HG03045 (cell line): ENCODE measurements around the gene MAGOH.
A peak's percentile ranks its signal among the peaks of the same experiment; 100 is the strongest.
"Not testable (repeated sequence)": the region's sequence is repeated elsewhere in the genome, so short reads cannot be mapped to it uniquely, and the experiment has no call there.

Experiments used
- ATAC-seq: cut with Tn5 transposase; IDR thresholded peaks from one replicate; pipeline ENCODE4 v1.9.1; 2021; ENCODE audit warnings: mild to moderate bottlenecking, moderate library complexity; ENCODE audit not compliant: unreplicated experiment

MAGOH gene

DNA sequence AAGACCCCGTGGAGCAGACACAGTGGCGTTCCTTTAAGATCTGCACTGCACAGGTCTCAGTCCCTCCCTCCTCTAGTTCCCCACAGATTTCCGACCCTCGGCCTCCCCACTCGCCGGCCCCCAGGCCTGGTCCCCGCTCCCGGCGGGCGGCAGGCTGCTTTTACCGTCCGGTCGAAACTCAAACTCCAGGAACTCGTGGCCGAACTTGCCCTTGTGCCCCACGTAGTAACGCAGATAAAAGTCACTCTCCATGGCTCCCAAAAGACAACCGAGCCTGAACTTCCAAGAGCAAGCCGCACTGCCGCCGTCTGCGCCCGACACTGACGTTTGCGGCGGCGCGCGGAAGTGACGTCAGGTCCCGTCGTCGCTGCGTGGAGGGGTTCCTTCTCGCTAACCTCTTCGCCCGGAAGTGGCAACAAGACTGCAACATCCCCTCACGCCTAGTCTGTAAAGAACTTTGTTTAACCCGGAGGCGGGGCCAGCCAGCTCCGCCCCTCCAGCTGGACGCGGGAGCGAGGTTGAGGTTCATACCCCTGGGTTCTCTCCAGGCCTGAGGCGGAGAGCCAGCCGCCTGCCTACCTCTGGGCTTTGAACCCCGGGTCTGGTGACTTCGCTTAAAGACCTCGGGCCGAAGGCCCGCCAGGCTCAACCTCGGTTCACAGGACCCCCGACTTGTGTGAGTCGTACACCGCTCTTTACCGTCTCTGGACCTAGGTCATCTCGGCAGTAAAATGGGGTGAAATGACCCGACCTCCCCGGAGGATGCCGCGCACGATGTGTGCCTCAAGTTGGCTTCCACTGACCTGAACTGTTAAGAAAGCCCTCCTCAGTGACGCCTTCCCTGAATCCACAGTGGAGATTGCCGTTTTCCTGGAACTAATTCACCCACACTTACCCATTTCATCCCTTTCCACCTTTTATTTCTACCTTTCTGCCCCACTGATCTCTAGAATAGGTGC, at the start of gene MAGOH:
MAGOH (minus strand) TSS at position 322 of the 959 bp plus-strand sequence; CDS start at position 252, 70 bp downstream.
- ATAC-seq, result peak; percentile 97

DNA sequence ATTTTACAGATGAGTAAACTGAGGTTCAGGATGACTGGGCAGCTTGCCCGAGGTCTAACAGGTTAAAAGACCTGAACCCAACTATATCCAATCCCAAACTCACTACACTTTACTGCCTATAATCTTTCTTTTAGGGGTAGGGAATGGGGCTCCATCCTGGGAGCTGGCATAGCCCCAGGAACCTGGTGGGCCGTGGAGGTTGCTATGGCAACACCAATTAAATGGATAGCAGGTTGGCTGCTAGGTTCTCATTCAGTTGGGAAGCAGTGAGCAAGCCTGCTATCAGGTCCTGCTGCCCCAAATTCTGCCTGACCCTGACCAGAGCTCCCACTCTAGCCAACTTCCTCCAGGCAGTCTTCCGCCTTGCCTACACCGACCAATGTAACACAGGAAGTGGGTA, 48.6 kb upstream of the MAGOH start:
- no peak for ATAC-seq

DNA sequence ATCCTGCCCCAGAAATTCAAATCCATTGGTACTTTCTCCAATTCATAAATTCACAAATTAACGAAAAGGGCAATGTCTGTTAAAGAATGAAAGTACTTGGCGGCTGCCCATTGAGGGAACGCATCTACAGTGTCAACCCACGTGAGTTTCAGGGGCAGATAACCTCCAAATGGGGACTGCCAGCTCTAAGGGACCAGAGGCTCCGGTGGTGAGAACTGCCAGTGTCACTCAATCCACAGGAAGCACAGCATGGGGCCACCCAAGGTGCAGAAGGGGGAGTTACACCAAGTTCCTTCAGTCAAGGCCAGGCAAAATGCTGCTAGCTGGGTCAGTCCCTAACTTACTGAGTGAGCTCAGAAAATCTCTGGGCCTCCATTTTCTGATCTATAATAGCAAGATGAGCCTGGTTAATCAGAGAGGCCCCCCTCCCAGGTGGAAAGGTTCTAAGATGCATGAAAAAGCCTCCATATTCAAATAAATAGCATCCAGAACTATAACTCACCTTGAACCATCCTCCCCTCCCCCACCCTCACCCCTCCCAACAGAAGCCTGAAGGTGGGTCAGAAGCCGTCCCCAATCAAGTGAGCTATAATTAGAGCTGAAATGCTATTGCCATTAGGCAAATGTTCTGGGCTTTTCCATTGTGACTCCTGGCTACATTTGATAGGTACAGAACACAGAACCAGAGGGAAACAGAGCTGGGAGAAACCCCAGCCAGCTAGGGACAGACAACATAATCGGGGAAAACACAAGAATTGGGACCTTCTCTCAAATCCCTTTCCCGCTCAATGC, 47.8 kb upstream of the MAGOH start:
- no peak for ATAC-seq

DNA sequence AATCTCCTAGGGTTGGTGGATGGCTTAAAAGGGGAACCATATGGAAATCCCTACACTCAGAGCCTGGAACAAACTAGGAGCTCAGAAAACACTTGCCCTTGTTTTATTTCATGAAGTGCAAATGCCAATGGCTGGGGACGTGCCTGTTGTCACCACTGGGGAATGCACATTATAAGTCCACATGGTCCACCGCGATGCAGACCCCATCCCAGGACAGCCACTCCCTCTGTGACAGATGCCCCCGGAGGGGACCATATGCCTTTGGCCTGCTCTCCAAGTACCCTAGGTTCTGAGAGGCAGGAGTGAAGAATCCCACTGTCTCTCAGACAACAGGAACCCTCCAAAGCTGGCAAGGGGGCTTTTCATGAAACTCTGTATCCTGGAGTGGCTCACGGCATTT, 47.2 kb upstream of the MAGOH start:
- no peak for ATAC-seq

DNA sequence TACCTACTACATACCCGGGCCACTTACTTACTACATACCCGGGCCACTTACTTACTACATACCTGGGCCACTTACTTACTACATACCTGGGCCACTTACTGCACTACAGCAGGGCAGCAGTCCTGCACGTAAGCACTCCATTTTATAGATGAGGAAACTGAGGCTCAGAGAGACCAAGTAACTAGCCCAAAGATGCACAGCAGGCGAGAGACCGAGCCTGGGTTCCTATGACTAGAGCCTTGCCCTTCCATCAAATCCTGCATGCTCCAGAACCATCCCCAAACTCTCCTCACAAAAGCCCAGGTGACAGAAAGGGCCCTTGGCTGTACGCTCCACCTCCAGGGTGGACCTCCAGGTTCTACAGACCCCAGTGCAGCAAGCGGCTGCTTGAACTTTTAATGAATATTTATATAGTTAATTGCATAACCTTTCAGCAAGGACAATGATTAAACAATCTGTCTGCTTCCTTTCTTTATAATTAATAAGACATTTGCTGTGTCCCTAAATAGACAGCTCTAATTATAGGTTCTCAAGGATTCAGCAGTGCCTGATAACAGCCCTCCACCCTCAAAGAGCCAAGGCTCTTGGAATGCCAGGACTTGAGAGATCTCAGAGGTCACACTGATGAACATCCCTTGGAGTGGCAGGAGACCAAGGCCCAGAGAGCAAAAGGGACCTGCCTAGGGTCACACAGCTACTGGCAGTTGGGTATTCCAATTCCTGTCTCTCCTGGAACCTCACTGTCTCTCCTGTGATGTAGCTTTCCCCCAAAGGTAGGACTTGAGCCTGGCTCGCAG, 46.1 kb upstream of the MAGOH start:
- no peak for ATAC-seq

DNA sequence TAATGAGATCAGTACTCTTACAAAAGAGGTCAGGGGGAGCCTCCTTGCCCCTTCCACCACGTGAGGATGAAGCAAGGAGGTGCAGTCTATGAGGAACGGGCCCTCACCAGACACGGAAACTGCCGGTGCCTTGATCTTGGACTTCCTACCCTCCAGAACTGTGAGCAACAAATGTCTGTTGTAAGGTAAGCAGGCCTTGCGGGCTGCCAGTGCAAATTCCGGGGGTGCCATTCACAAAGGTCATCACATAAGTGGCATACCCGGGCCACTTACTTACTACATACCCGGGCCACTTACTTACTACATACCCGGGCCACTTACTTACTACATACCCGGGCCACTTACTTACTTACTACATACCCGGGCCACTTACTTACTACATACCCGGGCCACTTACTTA, 44.8 kb upstream of the MAGOH start:
- not testable (repeated sequence) for ATAC-seq

DNA sequence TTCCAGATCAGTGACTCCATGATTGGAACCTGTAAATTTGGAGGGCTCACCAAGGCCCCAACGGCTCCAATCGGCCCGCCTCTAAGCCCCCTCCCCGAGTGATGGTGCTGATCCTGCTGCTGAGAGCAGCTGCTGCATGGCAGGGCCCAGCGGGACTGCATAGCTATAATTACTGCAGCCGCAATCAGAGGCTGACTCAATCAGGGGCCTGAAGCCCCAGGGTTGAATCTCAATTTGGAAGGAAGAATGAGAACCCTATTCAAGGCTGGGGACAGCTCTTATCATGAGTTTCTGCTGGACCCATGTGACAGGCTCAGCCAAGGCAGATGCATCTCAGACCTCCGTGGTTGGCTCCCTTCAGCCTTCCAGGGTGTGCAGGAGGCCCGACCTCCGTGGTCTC, 42.8 kb upstream of the MAGOH start:
- ATAC-seq, result no peak

DNA sequence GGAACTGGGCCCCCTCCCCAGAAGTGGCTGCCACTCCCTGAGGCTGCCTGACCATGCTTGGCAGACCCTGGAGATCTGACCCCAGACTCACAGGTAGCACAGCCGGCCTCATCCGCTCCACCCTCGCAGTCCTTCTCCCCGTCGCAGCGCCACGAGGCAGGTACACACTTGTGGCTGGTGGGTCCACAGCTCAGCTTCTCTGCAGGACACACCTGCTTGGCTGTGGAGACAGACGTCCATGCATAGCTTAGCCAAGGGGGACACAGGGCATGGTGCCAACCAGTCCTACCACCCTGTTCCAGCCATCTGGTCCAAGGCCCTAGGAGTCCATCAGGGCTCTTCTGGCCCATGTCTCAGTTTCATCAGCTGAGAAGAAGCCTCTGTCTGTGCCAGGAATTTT, 42.2 kb upstream of the MAGOH start:
- no peak for ATAC-seq

DNA sequence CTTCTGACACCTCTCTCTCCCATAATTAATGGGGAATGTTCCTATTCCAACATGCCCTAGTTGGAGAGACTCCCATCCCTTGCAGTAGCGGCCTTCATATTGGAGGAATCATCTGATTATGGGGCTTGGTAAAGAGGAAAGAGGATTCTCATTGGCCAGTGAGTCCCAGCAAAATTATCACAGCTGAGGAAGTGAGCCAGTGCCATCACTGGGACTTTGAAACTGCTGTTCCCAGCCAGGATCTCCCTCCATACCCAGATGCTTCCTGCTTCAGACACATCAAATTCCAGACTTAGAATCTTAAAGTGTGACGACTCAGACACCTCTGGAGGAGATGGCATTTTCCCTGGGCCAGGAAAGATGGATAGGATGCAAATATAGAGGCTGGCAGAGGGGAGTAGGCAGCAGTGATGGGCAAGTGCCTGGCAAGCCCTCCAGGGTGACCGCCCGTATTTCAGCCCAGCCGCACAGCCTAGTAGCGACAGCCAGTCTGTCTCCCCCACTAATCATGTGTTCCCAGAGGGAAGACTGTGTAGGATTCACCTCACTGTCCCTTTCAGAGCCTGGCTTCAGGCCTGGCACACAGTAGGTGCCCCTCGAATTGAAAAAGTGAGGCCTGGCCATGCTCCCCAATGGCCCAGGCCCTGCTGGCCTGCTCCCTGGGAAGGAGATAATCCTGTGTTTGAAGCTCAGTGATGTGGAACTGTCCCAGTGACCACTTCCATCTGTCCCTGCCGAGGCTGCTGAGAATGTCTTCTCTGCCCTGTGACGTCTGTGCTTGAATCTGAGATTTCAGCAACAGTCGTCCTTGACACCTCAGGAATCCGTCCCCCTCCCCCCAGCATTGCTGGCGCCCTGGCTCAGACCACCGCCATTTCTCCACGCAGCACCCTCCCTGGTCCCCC, 41.2 kb upstream of the MAGOH start:
- no peak for ATAC-seq

DNA sequence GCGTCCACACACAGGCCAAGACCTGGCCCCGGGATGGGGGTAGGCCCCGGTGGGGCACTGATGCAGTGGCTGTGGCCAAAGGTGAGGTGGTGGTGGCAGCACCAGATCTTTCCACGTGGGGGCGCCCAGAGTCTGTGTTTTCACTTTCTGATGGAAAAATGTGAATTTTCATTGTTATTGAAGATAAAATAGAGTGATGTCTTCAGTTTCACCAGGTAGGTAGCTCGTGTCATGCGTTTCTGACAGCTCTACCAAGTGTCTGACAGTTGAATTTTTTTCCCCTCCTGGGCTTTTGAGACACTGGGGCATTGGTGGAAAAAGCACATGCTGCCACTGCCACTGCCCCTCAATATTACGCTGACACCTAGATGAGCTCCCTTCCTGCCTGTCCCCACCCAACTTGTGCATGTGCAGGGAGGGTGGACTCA, 40.0 kb upstream of the MAGOH start:
- ATAC-seq, result no peak

DNA sequence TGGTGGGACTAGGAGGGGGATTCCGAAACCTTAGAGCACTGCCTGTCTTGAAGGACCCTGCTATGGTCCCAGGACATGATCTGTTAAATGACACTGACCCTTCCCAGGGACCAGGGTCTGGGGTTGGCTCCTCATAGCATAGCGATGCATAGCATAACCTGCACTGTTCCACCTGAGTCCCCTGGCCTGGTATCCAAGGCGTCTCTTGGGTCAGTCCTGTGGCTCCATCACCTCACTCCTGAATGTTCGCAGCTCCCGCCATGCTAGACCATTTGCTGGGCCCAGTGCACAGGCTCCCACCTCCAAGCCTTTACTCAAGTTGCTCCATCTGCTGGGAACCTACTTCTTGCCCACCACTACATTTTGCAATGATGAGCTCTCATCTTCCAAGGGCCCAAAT, 39.0 kb upstream of the MAGOH start:
- no peak for ATAC-seq

DNA sequence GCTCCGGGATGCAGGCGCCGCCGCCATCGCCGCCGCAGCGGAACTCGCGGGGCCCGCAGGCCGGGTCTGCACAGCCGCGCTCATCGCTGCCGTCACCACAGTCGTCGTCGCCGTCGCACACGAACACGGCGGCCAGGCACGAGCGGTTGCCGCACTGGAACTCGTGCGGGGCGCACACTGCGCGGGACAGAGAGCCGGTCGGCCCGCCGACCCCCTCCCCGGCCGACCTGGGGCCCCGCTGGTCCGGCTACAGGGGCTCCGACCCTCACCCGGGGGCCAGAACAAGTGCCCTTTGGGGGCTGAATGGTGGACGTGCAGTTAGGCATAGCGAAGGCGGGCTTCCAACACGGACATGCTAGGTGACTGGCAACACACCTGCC, 38.6 kb upstream of the MAGOH start:
- ATAC-seq, result no peak

DNA sequence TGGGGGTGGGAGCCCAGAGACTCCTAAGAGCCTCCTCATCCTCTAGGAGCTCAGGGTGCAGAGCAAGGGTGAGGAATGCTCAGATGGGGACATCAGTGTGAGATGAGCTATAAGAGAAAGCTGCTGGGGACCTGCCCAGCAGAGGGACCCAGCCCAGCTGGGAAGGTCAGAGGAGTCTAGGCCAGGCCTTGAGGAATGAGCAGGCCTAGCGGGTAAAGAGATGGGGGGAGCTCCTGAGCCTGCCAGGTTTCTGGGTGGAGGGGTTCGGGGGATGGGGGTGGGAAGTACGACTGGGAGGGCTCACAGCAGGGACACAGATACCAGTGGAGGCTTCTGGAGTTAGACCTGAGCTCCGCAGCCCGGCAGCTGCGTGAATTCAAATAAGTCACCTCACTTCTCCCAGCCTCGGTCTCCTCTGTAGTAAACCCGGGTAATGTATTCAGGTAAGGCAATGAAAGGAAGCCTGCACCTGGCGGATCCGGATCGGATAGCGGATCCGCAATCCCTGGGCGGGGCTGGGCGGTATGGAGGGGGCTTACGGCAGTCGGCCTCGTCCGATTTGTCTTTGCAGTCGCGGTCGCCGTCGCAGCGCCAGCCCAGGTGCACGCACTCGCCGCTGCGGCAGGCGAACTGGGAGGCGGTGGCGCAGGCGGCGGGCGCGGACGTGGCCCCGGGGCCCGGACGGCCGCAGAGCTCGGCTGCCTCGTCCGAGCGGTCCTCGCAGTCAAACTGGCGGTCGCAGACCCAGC, 38.0 kb upstream of the MAGOH start:
- no peak for ATAC-seq

DNA sequence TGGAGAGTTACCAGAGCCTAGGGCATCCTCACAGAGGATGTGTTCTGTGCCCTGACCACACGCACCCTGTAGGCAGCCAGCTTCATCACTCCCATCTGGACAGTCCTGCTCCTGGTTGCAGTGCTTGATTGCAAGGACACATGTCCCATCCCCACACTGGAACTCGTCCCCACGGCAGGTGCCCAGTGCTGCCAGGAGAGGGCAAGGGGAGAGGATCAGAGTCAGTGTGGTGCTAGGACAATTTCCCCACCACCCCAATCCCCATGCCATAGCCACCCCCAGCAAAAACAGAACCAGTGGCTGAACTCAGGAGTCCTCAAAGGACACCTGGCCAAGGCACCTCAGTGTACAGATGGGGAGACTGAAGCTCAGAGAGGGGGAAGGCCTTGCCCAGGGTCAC, 37.2 kb upstream of the MAGOH start:
- ATAC-seq, result no peak

DNA sequence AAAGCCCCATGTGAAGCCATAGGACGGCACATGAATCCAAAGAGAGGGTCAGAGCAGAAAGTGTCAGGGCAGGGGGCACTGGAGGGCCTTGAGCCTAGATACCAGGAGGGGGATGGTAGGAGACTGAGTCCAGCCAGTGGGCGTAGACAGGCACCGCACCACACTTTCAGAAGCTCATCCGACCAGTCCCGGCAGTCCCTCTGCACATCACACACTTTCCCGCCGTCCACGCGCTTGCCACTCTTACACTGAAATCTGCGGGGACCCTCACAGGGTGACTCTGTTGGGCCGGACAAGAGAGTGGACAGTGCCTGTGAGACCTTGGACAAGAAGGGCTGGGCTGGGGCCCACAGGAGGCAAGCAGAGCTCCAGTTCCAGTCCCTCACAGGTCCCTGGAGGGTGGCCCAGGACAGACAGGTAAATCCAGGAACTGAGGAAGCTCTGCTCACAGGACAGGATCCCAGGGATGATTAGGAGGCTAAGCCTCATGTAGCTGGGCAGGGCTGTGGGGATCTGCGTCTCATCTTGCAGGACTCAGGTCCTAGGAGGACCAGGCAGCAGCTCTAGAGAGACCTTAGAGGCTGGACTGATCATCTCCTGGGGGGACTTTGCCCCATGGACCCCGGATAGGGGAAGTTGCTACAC, 36.3 kb upstream of the MAGOH start:
- ATAC-seq, result no peak

DNA sequence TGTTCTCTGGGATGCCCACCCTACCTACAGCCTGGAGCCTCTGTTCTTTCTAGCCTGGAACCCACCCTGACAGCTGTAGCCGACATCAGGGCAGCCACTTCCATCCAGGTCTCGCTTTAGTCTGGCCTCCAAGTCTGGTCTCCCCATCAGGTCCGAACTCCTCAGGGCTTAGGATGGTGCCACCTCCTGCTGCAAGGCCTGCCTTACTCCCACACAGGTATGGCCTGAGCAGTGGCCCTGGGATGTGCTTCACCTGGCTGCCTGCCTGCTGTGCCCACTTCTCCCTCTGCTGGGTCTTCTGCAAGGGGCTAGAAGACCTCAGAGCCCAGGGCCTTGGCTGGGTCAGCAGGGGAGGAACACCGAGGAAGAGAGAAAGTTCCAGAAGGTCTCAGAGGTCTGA, 35.7 kb upstream of the MAGOH start:
- no peak for ATAC-seq

DNA sequence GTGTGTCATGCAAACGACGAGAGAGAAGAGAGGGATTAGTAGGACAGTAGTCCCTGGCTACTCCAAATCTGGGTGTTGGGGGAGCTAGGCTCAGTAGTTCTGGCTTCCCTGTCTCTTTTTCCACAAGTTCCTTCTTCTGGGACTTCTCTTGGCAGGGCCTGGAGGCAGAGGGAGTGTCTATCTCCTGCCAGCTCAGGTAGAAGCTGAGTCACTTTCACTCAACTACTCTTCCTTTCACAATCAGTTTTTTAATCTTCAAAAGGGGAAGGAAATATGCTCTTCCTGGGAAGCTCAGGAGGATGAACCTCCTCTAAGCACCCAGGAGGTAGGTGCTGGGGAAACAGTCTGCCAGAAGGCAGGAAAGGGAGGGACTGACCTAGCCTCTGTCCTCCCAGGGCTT, 35.2 kb upstream of the MAGOH start:
- ATAC-seq, result no peak

DNA sequence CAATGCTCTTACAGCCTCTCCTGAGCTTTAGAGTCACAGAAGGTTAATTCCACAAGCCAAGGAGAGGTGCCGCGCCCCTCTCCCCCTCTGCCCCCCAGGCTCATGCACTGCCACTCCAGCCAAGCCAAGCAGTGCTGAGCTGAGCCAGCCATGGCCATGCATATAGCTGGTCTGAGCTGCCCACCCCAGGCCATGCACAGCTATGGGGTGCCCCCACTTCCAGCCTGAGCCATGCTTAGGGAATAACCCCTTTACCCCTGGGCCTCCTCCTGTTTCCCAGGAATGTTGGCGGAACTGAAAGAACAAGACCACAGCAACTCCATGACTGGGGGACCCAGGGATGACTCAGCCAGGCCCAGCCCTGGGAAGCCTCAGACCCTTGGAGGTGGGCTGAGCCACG, 34.0 kb upstream of the MAGOH start:
- no peak for ATAC-seq
